NOMO-1 treated with dmso at 0.1 percent for 144 hours (cell line): ENCODE data around the gene SEMA3C.

Experiments
- DNase-seq: peaks from one replicate; lab custom pipeline; 2025; ENCODE audit not compliant: unreplicated experiment; lab: John Stamatoyannopoulos, UW

The SEMA3C gene

DNA sequence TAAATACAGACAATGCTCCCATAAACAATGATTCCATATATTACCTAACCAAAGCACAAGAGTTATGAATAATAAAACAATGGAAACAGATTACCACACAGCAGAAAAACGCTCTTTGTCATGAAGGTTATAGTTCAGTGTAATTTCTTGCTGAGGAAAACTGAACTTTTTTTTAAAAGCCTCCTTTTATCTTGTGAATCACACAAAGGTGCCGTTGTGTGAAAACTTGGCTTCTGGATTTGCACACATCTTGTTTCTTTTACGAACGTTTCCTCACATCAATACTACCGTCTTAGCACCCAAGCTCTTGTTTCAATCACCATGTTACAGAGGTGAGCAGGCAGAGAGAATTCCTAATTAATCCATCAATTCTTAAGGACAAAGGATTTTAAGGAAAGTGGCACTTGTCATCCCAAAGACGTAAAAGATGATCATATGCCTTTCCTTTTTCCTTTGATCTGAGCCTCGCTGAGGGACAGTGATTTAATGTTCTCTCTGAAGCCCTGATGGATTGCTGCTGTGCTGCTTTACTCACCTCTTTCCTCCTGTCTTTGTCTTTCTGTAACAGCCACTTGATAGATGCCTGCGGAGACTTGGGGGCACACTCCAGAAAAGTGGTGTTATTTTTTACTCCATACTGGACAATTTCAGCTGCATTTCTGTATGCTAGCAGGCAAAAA lies 170.3 kb downstream of the SEMA3C start:
- no peak for DNase-seq

DNA sequence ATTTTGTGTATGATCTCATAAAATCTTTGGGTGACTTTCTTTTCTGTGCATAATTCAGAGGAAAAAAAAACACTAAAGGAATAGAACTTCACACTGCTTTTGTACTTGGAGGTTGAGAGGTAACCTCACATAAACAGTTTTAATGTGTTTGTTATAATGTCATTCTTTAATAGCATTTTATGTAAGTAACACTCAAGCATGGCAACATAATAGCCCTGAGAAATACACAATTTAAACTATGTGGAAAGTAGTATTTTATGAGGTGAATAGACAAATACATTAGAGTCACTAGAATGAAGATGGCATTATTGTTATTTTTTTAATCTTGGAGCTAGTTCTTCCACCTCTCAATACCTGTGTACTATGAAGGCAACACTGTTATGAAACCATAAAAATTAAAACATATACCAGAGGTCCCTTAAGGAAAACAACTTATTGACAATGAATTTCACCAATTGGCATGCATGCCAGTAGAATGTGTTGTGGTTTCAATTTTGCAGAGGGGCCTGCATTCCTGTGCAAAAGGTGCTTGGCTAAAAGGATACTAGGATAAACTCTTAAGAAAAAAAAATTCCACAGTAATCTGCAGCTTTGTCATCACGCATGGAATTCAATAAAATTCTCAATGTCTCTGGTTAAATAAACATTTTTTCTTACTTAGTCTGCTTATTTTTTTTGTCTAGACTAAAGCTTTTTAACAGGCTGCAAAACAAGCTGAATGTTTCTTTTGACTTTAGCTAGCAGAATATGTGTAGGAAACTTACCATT lies 177.9 kb downstream of the SEMA3C start:
- no peak for DNase-seq

DNA sequence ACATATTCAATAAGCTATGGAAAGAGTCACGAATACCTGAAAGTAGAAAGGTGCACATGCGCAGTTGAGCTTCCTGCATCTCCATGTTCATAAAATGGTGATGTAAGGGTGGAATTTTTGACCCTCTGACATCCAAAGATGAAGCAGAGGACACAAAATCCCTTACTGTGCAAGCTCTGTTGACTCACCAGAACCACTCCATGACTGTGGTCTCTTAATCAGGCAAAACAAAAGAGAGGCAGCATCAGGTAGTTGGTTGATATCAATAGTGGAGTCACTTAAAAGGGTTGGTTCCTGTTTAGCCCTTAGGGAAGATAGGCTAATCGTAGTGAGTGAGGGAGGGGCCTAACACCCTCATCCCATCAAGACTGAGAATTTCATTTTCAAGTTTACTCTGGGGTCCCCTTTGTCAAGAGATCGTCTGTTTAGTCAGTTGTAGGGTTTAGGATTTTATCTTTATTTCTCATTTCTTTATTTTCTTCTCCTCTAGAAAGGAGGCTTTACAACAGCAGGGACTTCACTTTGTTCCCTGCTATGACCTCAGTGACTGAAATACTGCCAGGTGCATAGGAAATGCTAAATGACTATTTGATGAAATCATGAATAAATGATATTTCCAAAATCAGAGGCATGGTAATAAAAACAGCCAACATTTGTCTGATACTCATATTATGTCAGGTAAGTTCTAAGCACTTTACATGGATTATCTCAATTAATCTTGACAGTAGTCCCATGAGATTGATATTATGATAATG lies 182.3 kb downstream of the SEMA3C start:
- DNase-seq, result no peak

DNA sequence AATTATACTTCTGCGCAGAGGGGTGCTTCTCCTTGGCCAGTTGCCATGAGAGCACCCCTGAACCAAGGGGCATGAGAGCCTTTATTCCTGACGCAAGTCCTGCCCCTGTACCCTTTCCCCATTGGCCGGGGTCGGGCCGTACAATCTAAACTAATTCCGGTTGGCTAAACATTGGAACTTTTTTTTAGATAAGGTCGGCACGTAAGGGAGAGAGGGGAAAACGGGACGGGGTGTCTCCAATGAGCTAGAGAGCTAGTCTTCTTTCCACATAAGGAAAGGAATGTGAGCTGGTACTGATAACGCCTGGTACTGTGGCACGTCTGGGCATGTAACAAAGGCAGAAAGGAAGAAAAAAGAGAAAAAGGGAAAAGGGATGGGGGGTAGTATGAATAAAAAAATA lies 183.5 kb downstream of the SEMA3C start:
- DNase-seq, result no peak

DNA sequence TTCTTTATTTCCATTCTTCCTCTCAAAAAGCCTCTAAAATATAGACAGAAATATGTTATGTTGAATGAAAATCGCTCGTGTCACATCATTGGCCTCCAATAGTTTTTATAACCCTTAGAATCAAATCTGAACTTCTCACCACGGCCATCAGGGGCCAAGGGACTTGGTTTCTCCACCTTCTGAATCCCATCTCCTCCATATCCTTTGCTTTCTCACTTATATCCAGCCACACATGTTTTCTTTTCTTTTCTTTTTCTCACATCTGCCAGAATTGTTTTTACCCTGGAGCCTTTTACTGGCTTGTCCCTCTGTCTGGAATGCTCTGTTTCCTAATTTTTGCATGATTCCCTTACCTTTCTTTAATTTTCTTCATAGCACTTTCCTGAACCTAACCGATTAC lies 184.8 kb downstream of the SEMA3C start:
- no peak for DNase-seq

DNA sequence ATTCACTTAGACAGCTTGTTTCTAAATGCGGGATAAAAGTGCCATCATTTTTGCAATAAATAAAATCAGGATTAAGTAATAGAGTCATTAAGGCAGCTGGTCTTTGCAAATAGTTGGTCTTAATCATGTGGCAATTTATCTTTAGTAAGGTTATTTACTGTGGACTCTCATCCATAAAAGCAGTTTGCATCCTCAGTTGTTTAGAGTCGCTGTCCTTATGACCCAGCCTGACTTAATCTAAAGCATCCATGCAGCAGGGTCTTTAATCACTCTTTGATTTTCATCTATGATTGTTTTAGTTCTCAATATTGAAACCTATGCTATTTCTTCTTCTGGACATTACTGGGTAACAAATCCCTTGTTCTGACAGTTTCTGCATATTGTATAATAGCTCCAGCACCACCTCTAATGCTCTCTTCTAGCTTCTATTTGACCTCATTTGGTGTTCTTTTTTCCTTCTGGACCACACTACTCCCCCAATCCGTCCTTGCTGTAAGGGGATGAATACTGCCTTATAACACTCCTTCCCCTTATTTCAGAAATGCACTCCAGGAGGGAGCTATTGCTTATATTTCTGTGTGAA lies 185.4 kb downstream of the SEMA3C start:
- DNase-seq, result no peak

DNA sequence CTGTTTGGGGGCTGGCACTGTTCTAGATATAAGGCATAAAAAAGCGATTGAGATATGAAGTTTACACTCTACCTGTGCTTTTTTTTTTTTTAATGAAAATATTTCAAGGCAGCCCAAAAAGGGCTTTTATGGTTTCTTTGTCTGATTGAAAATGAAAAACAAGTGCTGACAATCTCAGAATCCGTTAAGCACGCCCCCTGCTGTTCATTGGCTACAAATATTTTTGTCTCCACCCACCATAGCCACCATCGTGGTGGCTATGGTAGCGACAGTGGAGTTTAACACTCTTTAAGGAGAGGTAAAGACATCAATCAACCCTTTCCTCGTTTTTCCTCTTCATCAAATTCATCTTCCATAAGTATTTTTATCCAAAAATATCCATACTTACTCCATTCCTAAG lies 186.2 kb downstream of the SEMA3C start:
- DNase-seq, result no peak

DNA sequence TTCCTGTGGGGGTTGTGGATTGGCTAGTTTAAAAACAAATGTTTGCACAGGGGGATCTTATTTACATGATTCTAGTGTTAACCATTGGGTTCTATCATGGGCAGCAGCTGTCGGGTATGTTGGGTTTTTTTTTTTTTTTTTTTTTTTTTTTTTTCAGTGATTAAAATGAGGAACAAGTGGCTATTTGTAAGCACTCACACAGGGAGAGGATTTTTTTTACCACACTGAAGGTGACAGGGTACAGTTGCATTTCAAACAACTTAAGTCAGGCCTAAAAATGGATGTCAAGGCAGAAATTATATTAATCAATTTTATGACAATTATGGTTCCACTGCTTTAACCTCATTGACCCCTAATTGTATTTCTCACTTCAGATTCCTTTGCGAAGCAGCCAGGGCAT lies 187.6 kb downstream of the SEMA3C start:
- peak; percentile 48 for DNase-seq

DNA sequence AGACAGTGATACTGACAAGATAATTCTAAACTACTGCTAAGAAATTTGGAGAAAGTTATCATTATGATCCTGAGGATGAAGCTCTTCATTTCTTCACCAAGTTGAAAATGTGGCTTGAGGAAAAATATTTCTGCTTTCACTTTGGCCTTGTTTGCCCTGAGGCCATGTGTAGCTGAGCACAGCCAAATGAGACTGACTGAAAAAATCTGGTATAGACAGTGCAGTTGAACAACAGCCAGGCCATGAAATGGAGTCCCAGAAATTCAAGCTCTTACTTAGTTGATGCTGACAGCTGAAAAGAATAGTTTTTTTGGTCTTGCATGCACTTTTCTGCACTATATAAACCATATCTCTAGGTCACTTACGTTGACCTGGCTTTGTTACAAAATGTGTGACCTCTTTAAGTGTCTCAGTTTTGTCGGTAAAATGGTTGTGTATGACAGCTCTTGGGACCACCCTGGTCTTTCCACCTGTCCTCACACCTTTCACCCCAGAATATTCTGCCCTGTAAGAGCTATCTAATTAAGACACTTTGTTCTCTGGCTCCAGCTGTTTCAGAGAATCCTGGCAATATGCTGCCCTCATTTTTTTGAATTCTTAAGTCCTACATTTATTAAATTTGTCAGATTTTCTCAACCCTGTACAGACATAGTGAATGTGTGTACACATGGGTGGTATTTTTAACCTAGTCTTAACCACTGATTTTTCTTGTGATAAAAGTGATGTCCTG lies 189.1 kb downstream of the SEMA3C start:
- DNase-seq, result no peak

DNA sequence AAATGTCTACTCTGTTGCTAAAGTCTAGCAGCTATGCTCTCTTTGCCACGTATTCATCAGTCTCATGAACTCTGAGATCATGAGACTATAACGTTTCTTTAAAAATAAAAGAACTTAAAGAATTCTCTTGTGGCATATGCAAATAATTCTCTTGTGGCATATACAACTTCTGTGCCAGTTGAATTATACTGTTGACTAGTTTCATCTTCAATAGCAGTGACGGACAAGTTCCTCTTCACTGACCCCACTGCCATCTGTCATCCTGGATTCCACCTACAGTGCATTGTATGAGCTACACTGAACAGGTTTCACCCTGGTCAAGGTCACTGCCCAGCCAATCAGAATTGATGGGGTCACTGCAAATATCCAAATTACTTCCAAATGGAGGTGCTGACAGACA lies 192.2 kb downstream of the SEMA3C start:
- DNase-seq, result no peak

DNA sequence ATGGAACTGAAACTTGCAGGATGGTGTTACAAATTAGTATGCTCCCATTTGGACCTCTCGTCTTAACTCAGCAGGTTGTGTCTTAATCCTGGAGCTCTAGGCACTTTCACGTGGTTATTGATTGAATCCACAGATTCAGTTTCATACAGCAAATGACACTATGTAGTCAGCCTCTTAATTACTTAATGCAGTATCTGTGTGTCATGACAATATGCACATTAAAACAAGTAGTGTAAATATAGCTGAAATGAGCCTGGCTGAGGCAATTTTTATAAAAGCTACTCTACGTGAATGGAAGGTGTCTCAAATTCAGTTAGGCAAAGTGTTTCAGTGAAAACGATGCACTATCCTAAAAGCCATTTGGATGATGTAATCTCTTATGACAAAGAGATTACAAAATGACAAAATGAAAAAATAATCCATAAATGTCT lies 193.7 kb downstream of the SEMA3C start:
- no peak for DNase-seq

DNA sequence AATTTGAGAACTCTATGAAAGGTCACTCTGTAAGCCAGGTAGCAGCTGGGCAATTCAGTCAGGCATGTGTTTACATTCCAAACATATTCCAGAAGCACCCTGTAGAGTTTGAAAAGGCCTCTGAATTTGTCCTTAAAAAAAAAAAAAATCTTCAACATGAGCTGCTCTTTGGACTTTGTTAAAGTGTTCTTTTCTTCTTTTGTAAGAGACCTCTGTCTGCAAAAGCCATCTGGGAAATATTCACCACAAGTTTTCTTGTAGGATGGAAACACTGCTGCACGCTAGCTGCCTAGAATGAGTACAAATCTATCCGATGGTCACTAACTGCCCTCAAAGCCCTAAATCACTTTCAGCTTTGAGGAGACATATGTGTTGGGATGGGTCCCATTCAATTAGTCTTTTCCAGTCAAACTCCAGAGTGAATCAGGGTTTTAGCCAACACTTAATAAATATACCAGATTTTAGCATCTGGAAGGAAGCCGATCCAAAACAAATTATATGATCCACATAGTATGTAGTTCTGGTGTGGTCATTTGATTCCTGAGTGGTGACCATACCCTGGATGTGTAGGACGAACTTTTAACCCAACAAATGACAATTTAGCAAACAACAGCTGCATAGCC lies 194.5 kb downstream of the SEMA3C start:
- no peak for DNase-seq

DNA sequence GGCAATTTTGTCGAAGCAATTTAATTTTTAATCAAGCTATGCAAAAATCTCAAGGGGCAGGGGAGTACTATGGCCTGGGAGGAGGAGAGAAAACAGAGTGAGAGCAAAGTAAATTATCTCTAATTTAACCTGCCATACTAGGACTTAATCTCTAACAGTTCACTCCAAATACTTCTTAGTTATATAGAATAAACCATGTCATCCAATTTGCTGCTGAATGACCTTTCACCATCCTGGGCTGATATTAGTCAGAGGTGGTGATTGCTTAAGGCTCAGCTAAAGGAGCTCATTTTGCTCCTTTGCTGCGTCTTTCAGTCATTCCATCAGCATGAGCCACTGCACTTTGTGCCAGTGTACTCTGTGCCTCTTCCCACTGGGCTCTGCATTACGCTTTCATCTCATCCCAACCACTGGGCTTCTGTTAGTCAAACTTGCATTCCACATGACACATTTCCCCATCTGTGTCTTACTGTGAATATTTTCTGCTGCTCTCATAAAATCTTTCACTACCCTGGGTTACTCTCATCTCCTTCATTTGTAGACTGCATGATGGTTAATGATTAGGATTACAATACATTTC lies 196.1 kb downstream of the SEMA3C start:
- DNase-seq, result peak; percentile 66

DNA sequence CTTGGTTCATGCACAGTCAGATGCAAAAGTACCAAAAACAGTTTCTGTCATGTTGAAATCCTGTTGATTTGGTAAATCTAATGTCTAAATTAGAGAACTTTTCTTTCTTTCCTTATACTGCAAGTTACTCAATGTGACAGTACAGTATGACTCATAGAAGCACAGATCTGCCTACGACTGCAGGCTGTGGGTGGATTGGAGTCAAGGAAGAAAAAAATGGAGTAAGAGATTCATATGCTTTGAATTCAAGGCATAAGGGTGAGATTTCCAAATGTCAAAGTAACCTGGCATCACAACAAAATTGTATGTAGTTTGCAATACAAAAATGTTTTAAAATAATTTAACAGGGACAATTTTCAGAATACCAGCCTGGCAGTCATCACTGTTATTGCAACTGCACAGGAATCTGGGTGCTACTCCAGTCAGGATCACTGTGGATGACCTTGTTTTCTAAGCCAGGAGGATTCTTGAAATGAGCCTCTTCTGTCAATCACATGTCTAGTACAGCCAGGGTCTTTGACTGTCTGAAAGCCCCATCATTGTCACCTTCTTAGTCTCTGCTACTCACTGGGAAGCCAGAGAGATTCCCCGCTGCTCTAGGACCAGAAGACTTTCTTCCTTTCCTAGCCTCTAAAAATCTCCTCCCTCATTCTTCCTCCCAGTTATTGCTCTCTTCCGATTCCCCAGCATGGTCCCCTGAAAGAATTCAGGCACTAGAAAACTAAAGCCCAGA lies 196.8 kb downstream of the SEMA3C start:
- peak; percentile 96 for DNase-seq

DNA sequence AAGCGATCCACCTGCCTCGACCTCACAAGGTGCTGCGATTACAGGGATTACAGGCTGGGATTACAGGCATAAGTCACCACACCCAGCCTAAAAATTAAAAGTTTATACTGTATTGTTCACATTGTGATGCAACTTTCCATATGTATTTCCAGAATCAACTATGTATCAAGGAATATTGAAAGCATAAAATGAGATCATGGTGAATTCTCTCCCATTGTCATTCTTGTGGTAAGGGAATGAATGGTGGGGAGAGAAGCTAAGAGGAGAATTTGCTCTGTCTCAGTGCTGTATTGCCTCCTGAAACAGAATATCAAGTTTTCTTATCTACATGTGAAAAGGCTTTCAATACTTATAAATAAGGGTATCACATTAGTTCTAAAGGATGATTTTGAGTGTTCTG lies 198.7 kb downstream of the SEMA3C start:
- no peak for DNase-seq

DNA sequence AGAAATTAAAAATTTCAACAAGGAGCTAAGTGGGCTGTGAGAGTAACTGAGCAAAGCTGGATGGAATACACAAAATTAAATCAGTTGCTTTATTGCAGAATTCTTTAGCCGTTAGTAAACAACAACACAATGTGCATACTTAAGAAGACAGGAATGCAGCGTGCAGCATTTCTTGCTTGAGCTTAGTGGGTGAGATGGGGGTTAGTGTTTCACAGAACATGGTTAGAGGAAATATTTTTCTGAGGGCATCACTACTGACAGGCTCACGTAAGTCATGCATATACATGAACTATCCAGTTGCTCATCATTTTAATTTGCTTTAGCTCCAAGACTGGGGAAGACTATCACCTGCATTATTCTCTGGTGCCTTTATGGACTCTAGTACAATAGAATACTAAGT lies 199.6 kb downstream of the SEMA3C start:
- no peak for DNase-seq

DNA sequence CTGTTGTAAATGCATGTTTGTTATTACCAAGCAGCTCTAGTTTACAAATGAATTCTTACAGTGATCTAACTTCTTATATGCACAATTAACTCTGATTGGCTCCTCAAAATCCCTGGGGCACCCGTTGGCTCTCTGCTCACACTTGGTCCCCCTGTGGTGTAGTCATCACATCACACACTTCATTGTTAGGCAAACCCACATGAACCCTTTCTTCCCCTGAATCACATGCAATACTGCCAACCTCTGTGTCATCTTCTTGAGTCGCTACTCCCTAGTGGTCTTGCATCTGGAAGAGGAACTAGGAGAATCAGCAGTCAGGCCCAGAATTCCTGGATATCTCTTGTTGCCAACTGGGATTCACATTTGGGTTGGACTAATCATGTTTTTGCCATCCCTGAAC lies 207.3 kb downstream of the SEMA3C start:
- DNase-seq, result no peak

DNA sequence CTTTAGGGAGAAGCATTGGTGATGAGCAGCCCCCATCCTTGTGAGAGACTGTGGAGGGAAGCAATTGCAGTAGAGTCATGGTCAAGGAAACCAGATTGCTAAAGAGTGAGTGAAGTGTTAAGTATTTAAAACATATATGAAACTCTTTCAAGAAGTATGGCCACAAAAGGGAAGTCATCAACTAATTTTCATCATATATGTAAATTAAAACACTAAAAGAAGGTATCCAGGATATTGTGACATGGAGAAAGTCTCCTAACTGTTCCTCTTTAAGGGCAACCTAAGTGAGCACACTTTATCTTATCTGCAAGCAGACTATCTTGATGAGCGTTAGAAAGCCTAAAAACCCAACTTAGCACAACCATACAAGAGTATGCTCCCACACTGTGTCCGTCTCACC lies 210.7 kb downstream of the SEMA3C start:
- peak; percentile 99 for DNase-seq

DNA sequence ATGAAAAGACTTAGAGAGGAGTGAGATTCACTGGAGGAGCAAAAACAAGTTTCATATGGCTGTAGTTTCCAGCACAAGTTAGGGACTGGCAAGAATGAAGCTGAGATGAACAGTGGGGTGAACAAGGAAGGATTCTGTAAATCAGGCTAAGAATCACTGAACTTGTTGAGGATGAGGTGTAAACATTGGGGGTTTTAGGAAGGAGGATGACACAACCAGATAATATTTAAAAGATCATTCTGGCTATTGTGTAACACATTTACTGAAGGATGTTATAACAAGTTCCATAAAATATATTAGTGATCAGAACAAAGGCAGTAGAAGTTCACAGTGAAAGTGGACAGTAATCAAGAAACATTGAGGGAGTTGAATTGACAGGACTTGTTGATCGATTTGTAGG lies 211.5 kb downstream of the SEMA3C start:
- DNase-seq, result no peak
